KMS-11 (cell line): ENCODE results near the gene DRAM1.
"Not testable (repeated sequence)": the region's sequence is repeated elsewhere in the genome, so short reads cannot be mapped to it uniquely, and the experiment has no call there.

ENCODE experiments used
- H2AFZ ChIP-seq: fragments of 200-600 bp; sonication (generic); 2 replicates; pipeline ENCODE4 v1.6.1; 2016; ENCODE audit warnings: antibody characterized with exemption, mixed run types, low read depth
- H3K27ac ChIP-seq: fragments of 200-600 bp; sonication (generic); 2 replicates; pipeline ENCODE4 v1.6.1; 2016; ENCODE audit warnings: mild to moderate bottlenecking, mixed run types
- H3K27me3 ChIP-seq: fragments of 200-600 bp; sonication (generic); 2 replicates; pipeline ENCODE4 v1.6.1; 2017; ENCODE audit warnings: mild to moderate bottlenecking, low read depth, mixed run types, moderate library complexity; ENCODE audit not compliant: insufficient read depth
- H3K36me3 ChIP-seq: fragments of 200-600 bp; sonication (generic); 2 replicates; pipeline ENCODE4 v1.6.1; 2017; ENCODE audit warnings: mild to moderate bottlenecking, mixed run types; ENCODE audit not compliant: insufficient read depth
- H3K4me1 ChIP-seq: fragments of 200-600 bp; sonication (generic); 2 replicates; pipeline ENCODE4 v1.6.1; 2016; ENCODE audit warnings: mild to moderate bottlenecking, low read depth, mixed run types; ENCODE audit not compliant: poor library complexity, severe bottlenecking
- H3K4me2 ChIP-seq: fragments of 200-600 bp; sonication (generic); 2 replicates; pipeline ENCODE4 v1.7.0; 2016; ENCODE audit warnings: mild to moderate bottlenecking, mixed run types
- H3K4me3 ChIP-seq: fragments of 200-600 bp; sonication (generic); IDR thresholded peaks from 2 replicates; pipeline ENCODE4 v1.6.1; 2017; ENCODE audit warnings: low read depth, low read length, mixed read lengths; ENCODE audit not compliant: insufficient read depth
- H3K79me2 ChIP-seq: fragments of 200-600 bp; sonication (generic); 2 replicates; pipeline ENCODE4 v1.6.1; 2016; ENCODE audit warnings: low read depth, mixed run types; ENCODE audit not compliant: insufficient read depth
- H3K9ac ChIP-seq: fragments of 200-600 bp; sonication (generic); 2 replicates; pipeline ENCODE4 v1.6.1; 2016; ENCODE audit warnings: mild to moderate bottlenecking, mixed run types
- H4K20me1 ChIP-seq: fragments of 200-600 bp; sonication (generic); 2 replicates; pipeline ENCODE4 v1.6.1; 2016; ENCODE audit warnings: mild to moderate bottlenecking, mixed run types; ENCODE audit not compliant: insufficient read depth
- CTCF ChIP-seq: fragments of 200-600 bp; sonication (generic); conservative IDR thresholded peaks from 2 replicates; pipeline ENCODE4 v1.6.1; 2017; ENCODE audit warnings: low read depth, mild to moderate bottlenecking, antibody characterized with exemption, low read length, moderate library complexity, mixed read lengths

The DRAM1 gene

GRCh38 chr12:101857043-101857558, 20.3 kb upstream of the DRAM1 start:
- no peak overlapping the region for H3K4me3 ChIP-seq
- H3K4me2 ChIP-seq = no peak overlapping the region
- H2AFZ ChIP-seq = no peak overlapping the region
- H3K79me2 ChIP-seq = no peaks in the 10 kb centered on the region
- no peak for TF ChIP-seq CTCF
- H3K27ac ChIP-seq = no peak overlapping the region
- no peaks in the 10 kb centered on the region for H3K27me3 ChIP-seq
- no peaks in the 10 kb centered on the region for H3K36me3 ChIP-seq
- no peak overlapping the region for H3K9ac ChIP-seq
- no peaks in the 10 kb centered on the region for H3K4me1 ChIP-seq
- H4K20me1 ChIP-seq = no peaks in the 10 kb centered on the region

GRCh38 chr12:101858361-101858760, 19.0 kb upstream of the DRAM1 start:
- Histone ChIP-seq H3K4me1 (no peaks in the 10 kb centered on the region), H3K27ac (no peak overlapping the region)

GRCh38 chr12:101859664-101860607, 17.4 kb upstream of the DRAM1 start:
- no peaks in the 10 kb centered on the region for H3K36me3 ChIP-seq
- TF ChIP-seq CTCF = no peak
- H4K20me1 ChIP-seq = no peaks in the 10 kb centered on the region
- no peaks in the 10 kb centered on the region for H3K79me2 ChIP-seq
- no peak overlapping the region; the same call in 1 of the 2 replicates for H3K4me2 ChIP-seq
- no peak overlapping the region for H3K27ac ChIP-seq
- no peak overlapping the region for H2AFZ ChIP-seq
- no peaks in the 10 kb centered on the region for H3K4me1 ChIP-seq
- H3K27me3 ChIP-seq = no peaks in the 10 kb centered on the region
- no peak overlapping the region for H3K9ac ChIP-seq
- no peak overlapping the region for H3K4me3 ChIP-seq

More at GRCh38 chr12:101858361-101858760, 19.0 kb upstream of the DRAM1 start:
- H3K4me3 ChIP-seq = no peak overlapping the region
- no peak overlapping the region for H3K9ac ChIP-seq
- no peak for TF ChIP-seq CTCF
- no peaks in the 10 kb centered on the region for H4K20me1 ChIP-seq
- no peak overlapping the region for H3K4me2 ChIP-seq
- H2AFZ ChIP-seq = no peak overlapping the region
- H3K36me3 ChIP-seq = no peaks in the 10 kb centered on the region
- no peaks in the 10 kb centered on the region for H3K27me3 ChIP-seq
- H3K79me2 ChIP-seq = no peaks in the 10 kb centered on the region

GRCh38 chr12:101861688-101862087, 15.7 kb upstream of the DRAM1 start:
- not testable (repeated sequence) for H3K36me3 ChIP-seq, H3K4me1 ChIP-seq, H3K4me2 ChIP-seq, H4K20me1 ChIP-seq, H3K27me3 ChIP-seq, H3K4me3 ChIP-seq, H3K79me2 ChIP-seq, H3K9ac ChIP-seq, H2AFZ ChIP-seq, H3K27ac ChIP-seq

- no peak for TF ChIP-seq CTCF
- Histone ChIP-seq H4K20me1 (no peaks in the 10 kb centered on the region), H3K4me3 (no peak overlapping the region), H3K27me3 (no peaks in the 10 kb centered on the region), H3K4me2 (no peak overlapping the region), H3K9ac (no peak overlapping the region), H3K27ac (no peak overlapping the region), H2AFZ (no peak overlapping the region), H3K36me3 (no peaks in the 10 kb centered on the region), H3K4me1 (no peaks in the 10 kb centered on the region), H3K79me2 (no peaks in the 10 kb centered on the region)
Observed at GRCh38 chr12:101862245-101862644, 15.1 kb upstream of the DRAM1 start.
